Choroid plexus epithelial cell (primary cell): Measurements from ENCODE around the gene GCN1.
A peak's percentile ranks its signal among the peaks of the same experiment; 100 is the strongest.

Source experiments
- DNase-seq: peaks from one replicate; pipeline ENCODE4 v3.0.0-alpha.2; 2010; ENCODE audit warnings: low read depth
- H3K4me3 ChIP-seq: 2 replicates; pipeline ENCODE4 v1.5.1; 2011; ENCODE audit warnings: low read depth, mild to moderate bottlenecking, control low read depth, low read length, moderate library complexity
- TF ChIP-seq, protein P1 (sequence below): conservative IDR thresholded peaks from 2 replicates; pipeline ENCODE4 v1.5.1; 2011; ENCODE audit warnings: low read depth, mild to moderate bottlenecking, control low read depth, inconsistent platforms, low read length, moderate library complexity

Gene GCN1

DNA sequence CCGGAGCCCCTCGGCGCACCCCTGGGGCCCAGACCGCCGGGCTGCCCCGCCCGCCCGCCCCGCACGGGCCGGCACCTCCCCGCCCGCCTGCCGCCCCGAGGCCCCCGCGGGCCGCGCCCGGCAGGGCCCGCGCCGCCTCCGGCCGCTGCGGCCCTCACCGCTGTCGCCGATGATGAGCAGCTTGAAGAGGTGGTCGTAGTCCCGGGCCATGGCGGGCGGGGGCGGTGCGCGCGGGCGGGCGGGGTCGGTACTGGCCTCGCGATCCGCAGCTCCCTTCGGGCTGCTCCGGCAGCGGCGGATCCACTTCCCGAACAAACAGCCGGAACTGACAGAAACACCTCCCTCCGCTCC is 78.1 kb downstream of the GCN1 start, which contains the start of gene RAB35:
Gene RAB35 (minus strand): TSS at position 313 of the 351 bp plus-strand sequence. CDS start 103 bp downstream, at position 210.
- TF ChIP-seq, protein P1, sequence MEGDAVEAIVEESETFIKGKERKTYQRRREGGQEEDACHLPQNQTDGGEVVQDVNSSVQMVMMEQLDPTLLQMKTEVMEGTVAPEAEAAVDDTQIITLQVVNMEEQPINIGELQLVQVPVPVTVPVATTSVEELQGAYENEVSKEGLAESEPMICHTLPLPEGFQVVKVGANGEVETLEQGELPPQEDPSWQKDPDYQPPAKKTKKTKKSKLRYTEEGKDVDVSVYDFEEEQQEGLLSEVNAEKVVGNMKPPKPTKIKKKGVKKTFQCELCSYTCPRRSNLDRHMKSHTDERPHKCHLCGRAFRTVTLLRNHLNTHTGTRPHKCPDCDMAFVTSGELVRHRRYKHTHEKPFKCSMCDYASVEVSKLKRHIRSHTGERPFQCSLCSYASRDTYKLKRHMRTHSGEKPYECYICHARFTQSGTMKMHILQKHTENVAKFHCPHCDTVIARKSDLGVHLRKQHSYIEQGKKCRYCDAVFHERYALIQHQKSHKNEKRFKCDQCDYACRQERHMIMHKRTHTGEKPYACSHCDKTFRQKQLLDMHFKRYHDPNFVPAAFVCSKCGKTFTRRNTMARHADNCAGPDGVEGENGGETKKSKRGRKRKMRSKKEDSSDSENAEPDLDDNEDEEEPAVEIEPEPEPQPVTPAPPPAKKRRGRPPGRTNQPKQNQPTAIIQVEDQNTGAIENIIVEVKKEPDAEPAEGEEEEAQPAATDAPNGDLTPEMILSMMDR: no peak
- H3K4me3 ChIP-seq: peak within 1 kb of the TSS; percentile 95
- no peak for DNase-seq

DNA sequence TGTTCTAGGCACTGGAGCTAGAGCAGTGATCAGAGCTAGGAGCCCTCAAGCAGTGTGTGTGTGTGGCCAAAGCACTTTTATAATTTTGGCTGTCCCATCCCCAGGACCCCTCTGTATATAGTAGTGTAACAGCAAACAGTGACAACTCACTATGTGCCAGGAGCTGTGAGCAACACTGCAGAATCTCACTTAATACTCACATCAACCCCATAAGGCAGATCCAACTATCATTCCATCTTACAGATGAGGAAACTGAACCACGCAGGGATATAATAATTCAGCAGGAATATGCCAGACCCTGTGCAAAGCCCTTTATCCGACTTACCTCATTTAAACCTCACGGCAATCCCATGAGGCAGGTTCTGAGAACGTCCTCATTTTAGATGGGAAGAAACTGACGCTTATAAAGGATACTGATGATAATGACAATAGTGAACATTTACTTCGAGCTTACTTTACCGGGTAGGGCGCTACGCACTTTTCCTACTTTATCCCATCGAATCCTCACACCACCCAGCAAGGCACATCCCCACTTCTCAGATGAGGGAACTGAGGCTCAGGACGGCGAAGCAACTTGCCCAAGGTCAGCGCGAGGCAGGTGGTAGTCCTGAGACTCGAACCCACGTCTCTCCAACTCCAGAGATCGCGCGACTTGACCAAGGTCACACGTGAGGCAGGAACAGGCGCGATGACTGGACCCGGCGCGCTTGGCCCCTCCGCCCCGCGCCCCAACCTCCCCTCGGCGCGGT is 78.6 kb downstream of the GCN1 start:
- peak; percentile 50 for DNase-seq
- TF ChIP-seq, protein P1: no peak
- peak overlapping the region; percentile 95 for H3K4me3 ChIP-seq

DNA sequence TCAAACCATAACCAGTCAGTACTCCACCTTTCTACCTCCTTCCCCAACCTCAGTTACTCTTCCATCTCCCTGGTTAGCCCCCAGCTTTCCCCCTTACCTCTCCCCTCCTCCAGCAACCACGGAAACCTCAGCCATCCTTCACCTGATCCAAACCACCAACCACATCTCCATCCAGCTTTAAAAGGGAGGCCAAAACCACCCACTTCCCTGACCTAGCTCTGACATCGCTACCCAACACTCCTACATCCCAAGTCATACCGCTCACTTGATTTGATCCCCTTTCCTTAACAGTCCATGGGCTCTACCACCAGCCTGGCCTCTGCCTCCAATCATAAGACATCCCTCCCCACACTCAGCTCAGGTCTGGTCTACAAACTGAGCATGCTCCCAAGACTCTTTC is 79.4 kb downstream of the GCN1 start:
- TF ChIP-seq, protein P1: no peak
- H3K4me3 ChIP-seq: peak overlapping the region; percentile 95
- DNase-seq: no peak

DNA sequence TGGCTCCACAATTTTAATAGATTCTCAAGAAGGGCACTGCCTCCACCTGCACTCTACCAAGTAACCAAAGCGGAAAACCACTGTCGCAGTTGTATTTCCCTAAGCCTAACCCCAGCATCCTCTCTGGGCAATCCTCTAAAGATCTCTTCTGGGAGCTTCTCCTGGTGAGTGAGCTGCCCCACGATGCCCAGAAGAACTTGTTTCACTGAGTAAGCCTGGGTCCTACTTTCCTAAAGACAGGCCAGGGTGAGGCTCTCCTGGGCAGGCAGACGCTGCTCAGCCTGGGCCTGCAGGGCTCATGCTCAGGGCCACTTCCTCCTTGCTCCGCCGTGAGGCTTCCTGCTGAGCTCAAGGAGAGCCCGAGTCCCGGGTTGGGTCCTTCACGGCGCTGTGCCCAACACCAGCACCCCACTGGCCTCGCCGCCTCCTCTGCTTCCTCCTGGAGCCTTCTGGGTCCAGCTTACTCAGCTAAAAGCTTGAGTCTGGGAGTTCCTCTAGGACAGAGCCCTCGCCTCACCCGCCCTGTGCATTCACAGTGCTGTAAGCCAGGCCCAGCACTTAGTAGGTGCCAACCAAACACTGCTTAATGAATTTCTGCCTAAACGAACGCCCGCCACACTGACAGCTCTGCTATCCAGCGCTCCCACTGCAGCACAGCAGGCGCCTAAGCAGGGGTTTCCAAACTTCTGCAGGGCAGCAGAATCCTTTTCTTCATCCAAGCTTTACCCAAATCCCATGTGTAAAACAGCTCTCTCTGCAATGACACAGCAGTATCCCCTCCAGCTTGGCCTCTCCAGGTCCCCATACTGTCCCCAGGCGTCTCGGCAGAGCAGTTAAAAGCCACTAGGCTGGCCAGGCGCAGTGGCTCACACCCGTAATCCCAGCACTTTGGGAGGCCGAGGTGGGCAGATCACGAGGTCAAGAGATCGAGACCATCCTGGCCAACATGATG is 83.7 kb downstream of the GCN1 start:
- DNase-seq: peak; percentile 53
- no peak overlapping the region for H3K4me3 ChIP-seq
- TF ChIP-seq, protein P1: no peak

DNA sequence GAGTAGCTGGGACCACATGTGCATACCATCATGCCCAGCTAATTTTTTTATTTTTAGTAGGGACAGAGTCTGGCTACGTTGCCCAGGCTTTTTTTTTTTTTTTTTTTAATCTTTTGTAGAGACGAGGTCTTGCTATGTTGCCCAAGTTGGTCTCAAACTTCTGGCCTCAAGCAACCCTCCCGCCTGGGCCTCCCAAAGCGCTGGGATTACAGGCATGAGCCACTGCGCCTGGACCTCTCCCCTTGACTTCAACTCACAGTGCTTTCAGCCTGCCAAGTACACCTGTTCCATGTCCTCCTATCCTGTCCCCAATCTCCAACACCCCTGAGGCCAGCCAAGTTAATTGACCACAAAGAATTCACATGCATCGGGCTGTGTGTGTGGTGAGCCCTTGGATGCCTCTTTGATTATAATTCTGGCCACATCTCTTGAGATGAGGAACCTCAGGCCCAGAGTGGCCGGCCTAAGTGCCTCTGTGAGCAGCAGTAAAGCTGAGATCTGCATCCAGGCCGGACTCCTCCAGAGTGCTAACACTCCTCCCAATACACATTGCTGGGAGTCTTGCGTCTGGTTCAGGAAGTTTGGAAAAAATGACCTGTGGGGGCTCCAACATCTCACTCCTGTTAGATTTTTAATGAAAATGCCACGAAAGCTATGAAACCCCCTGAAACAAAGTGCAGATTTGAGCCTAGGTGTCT is 84.8 kb downstream of the GCN1 start:
- no peak for DNase-seq
- TF ChIP-seq, protein P1: no peak
- no peak overlapping the region for H3K4me3 ChIP-seq

DNA sequence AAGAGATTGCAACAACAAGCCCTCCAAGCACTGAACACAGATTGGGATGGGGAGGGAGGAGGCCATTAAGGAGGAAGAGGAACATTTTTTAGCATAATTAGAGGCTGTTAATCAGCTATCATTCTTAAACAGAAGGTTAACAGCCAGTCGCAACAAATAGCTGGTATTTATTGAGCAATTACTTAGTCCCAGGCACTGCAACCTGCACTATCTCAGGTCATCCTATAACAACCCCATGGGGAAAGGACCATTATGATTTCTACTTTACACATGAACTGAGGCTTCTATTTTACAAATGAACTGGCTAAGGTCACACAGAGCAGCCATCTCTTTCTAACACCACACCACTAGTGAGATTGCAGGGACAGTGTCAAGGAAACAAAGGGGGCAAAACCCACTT is 88.4 kb downstream of the GCN1 start:
- DNase-seq: no peak
- H3K4me3 ChIP-seq: no peak overlapping the region
- TF ChIP-seq, protein P1: no peak
